Bronchial epithelial cell (primary cell): ENCODE measurements around the gene LCE1E. TPM values are rescaled to one million over a fixed set of nuclear protein-coding genes. Genes with fewer than 3 reads are reported as not detected.
A peak's percentile ranks its signal among the peaks of the same experiment; 100 is the strongest.

Experiments
- DNase-seq: peaks from one replicate; pipeline ENCODE4 v3.0.0-alpha.2; 2010; ENCODE audit warnings: low read depth
- FAIRE-seq: peaks from 2 replicates; lab custom pipeline; 2011; peaks lifted over from hg19 to GRCh38; lab: Jason Lieb, UNC
- H3K27me3 ChIP-seq: 2 replicates; pipeline ENCODE4 v1.5.1; 2011; ENCODE audit warnings: low read length; ENCODE audit not compliant: control insufficient read depth, insufficient read depth
- H3K36me3 ChIP-seq: 2 replicates; pipeline ENCODE4 v1.5.1; 2011; ENCODE audit warnings: low read length; ENCODE audit not compliant: control insufficient read depth, insufficient read depth
- H3K4me3 ChIP-seq: 2 replicates; pipeline ENCODE4 v1.5.1; 2011; ENCODE audit warnings: mild to moderate bottlenecking, low read depth, low read length, control low read depth
- total RNA-seq: library from RNA; depleted of rRNA; stranded (reverse); fragments of >200 nt; gene quantifications from 2 replicates; pipeline ENCODE4 v1.2.1, GENCODE V29; 2014
- TF ChIP-seq, protein P1 (sequence below): IDR thresholded peaks from 2 replicates; pipeline ENCODE4 v1.5.1; 2011; ENCODE audit warnings: mild to moderate bottlenecking, moderate library complexity, low read length, control low read depth, inconsistent platforms; ENCODE audit not compliant: insufficient read depth, severe bottlenecking

Gene LCE1E, protein sequence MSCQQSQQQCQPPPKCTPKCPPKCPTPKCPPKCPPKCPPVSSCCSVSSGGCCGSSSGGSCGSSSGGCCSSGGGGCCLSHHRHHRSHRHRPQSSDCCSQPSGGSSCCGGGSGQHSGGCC
- not detected in 2 replicates for total RNA-seq

- H3K36me3 ChIP-seq = no peaks in the 10 kb centered on the region
- FAIRE-seq = no peak
- TF ChIP-seq, protein P1, sequence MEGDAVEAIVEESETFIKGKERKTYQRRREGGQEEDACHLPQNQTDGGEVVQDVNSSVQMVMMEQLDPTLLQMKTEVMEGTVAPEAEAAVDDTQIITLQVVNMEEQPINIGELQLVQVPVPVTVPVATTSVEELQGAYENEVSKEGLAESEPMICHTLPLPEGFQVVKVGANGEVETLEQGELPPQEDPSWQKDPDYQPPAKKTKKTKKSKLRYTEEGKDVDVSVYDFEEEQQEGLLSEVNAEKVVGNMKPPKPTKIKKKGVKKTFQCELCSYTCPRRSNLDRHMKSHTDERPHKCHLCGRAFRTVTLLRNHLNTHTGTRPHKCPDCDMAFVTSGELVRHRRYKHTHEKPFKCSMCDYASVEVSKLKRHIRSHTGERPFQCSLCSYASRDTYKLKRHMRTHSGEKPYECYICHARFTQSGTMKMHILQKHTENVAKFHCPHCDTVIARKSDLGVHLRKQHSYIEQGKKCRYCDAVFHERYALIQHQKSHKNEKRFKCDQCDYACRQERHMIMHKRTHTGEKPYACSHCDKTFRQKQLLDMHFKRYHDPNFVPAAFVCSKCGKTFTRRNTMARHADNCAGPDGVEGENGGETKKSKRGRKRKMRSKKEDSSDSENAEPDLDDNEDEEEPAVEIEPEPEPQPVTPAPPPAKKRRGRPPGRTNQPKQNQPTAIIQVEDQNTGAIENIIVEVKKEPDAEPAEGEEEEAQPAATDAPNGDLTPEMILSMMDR = peak; percentile 22
- H3K27me3 ChIP-seq = peaks cover 5% of the 10 kb centered on the region
- peak; percentile 90 for DNase-seq
- no peak within 1 kb of the TSS for H3K4me3 ChIP-seq
These were observed at the start of gene LCE1E for GRCh38 chr1:152786077-152786476. LCE1E (plus strand) TSS chr1:152786257; CDS start chr1:152787300, 1,043 bp downstream.

DNA sequence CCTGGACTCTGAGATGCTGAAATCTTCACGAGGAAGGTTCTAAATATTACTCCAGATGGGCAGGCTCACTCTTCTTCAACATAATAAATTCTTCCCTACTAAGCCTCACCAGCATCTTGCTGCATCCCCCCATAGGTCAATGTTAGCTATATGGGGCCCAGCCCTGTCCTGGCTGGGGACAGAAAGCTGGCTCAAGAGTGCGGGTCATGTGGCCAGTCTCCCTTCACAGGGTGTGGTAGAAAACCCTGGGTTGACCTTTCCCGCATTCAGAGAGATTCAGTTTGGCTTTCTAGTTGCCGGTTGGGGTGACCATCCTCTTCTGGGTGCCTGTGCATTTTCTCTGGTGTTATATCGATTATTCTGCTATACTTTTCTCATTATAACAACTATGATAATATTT is 48.1 kb upstream of the LCE1E start:
- Histone ChIP-seq H3K4me3 (no peak overlapping the region), H3K27me3 (no peaks in the 10 kb centered on the region), H3K36me3 (no peaks in the 10 kb centered on the region)
- FAIRE-seq (no peak), DNase-seq (no peak)
- TF ChIP-seq, protein P1 = no peak

DNA sequence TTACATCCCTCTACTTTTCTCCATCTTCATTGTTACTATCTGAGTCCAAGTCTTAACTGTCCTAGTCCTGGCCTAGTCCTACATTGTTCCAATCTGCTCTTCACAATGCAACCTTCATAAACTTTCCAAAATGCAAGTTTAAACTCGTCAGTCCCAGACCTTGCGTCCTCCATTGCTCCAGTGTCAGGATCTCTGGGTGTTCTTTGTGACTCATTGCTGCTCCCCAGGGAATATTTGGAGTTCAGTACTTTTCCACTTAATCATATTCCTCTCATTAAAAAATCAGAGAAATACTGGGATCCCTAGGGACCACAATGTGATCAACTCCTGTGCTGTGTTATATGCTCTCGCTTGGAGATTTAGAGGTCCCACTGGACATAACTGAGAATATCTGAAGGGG is 46.2 kb upstream of the LCE1E start:
- Histone ChIP-seq H3K27me3 (no peaks in the 10 kb centered on the region), H3K36me3 (no peaks in the 10 kb centered on the region), H3K4me3 (no peak overlapping the region)
- TF ChIP-seq, protein P1 = no peak
- no peak for FAIRE-seq
- DNase-seq = peak; percentile 93

- FAIRE-seq (no peak), DNase-seq (peak; percentile 69)
- Histone ChIP-seq H3K4me3 (no peak overlapping the region), H3K27me3 (no peaks in the 10 kb centered on the region), H3K36me3 (no peaks in the 10 kb centered on the region)
- TF ChIP-seq, protein P1 = no peak
These were observed 44.4 kb upstream of the LCE1E start for GRCh38 chr1:152741656-152742055.

GRCh38 chr1:152743371-152744145 is 42.5 kb upstream of the LCE1E start:
- FAIRE-seq (peak; percentile 47), DNase-seq (peak; percentile 91)
- Histone ChIP-seq H3K4me3 (no peak overlapping the region), H3K36me3 (no peaks in the 10 kb centered on the region), H3K27me3 (no peaks in the 10 kb centered on the region)
- TF ChIP-seq, protein P1 = no peak

- Histone ChIP-seq H3K27me3 (no peaks in the 10 kb centered on the region), H3K4me3 (no peak overlapping the region), H3K36me3 (no peaks in the 10 kb centered on the region)
- TF ChIP-seq, protein P1 = no peak
- DNase-seq (peak; percentile 92), FAIRE-seq (no peak)
These were observed 40.8 kb upstream of the LCE1E start for GRCh38 chr1:152745289-152745704.
